HEK293 (cell line): ENCODE measurements around the gene CNN2.

ENCODE experiments used
- GLI4 ChIP-seq: fragments of 450-650 bp; formaldehyde crosslinking; IDR thresholded peaks from 2 replicates; pipeline ENCODE4 v1.5.1; 2016; ENCODE audit warnings: missing biosample characterization, missing genetic modification characterization
- HOXA7 ChIP-seq: sonication (generic); formaldehyde crosslinking; IDR thresholded peaks from 2 replicates; pipeline ENCODE4 v1.8.1; 2022; ENCODE audit warnings: missing genetic modification reagents, borderline replicate concordance
- HOXC10 ChIP-seq: sonication (generic); formaldehyde crosslinking; IDR thresholded peaks from 2 replicates; pipeline ENCODE4 v1.8.1; 2023; ENCODE audit warnings: mild to moderate bottlenecking, missing genetic modification reagents
- MZF1 ChIP-seq: fragments of 450-650 bp; formaldehyde crosslinking; IDR thresholded peaks from 2 replicates; pipeline ENCODE4 v1.5.1; 2017; ENCODE audit warnings: missing biosample characterization, missing genetic modification characterization, borderline replicate concordance
- TCF7L2 ChIP-seq: IDR thresholded peaks from 2 replicates; pipeline ENCODE4 v1.6.1; 2011; ENCODE audit warnings: low read depth, mild to moderate bottlenecking, inconsistent platforms, low read length, moderate library complexity, borderline replicate concordance
- ZBTB17 ChIP-seq: fragments of 450-650 bp; formaldehyde crosslinking; IDR thresholded peaks from 2 replicates; pipeline ENCODE4 v1.5.1; 2016; ENCODE audit warnings: missing biosample characterization, missing genetic modification characterization
- ZBTB48 ChIP-seq: fragments of 450-650 bp; formaldehyde crosslinking; IDR thresholded peaks from 2 replicates; pipeline ENCODE4 v1.5.1; 2016; ENCODE audit warnings: missing biosample characterization, missing genetic modification characterization
- ZNF10 ChIP-seq: fragments of 450-650 bp; formaldehyde crosslinking; IDR thresholded peaks from 2 replicates; pipeline ENCODE4 v1.5.1; 2017; ENCODE audit warnings: missing biosample characterization, missing genetic modification characterization
- ZNF114 ChIP-seq: fragments of 450-650 bp; formaldehyde crosslinking; IDR thresholded peaks from 2 replicates; pipeline ENCODE4 v1.5.0; 2017; ENCODE audit warnings: missing biosample characterization, missing genetic modification characterization
- ZNF174 ChIP-seq: fragments of 450-650 bp; formaldehyde crosslinking; IDR thresholded peaks from 2 replicates; pipeline ENCODE4 v1.5.0; 2017; ENCODE audit warnings: missing biosample characterization, mild to moderate bottlenecking, missing genetic modification characterization
- ZNF350 ChIP-seq: fragments of 450-650 bp; formaldehyde crosslinking; IDR thresholded peaks from 2 replicates; pipeline ENCODE4 v1.5.0; 2017; ENCODE audit warnings: missing biosample characterization, mild to moderate bottlenecking, missing genetic modification characterization
- ZNF514 ChIP-seq: fragments of 450-650 bp; formaldehyde crosslinking; IDR thresholded peaks from 2 replicates; pipeline ENCODE4 v1.5.1; 2016; ENCODE audit warnings: missing biosample characterization, missing genetic modification characterization
- ZNF521 ChIP-seq: fragments of 450-650 bp; formaldehyde crosslinking; IDR thresholded peaks from 2 replicates; pipeline ENCODE4 v1.5.1; 2017; ENCODE audit warnings: missing biosample characterization, mild to moderate bottlenecking, missing genetic modification characterization
- ZNF561 ChIP-seq: fragments of 450-650 bp; IDR thresholded peaks from 2 replicates; pipeline ENCODE4 v1.5.1; 2018; ENCODE audit warnings: missing biosample characterization, missing genetic modification characterization, borderline replicate concordance
- ZNF571 ChIP-seq: fragments of 450-650 bp; formaldehyde crosslinking; IDR thresholded peaks from 2 replicates; pipeline ENCODE4 v1.5.0; 2017; ENCODE audit warnings: missing biosample characterization, missing genetic modification characterization
- ZNF596 ChIP-seq: fragments of 450-650 bp; IDR thresholded peaks from 2 replicates; pipeline ENCODE4 v1.5.0; 2018; ENCODE audit warnings: missing biosample characterization, mild to moderate bottlenecking, missing genetic modification characterization, moderate library complexity
- ZNF624 ChIP-seq: fragments of 450-650 bp; formaldehyde crosslinking; IDR thresholded peaks from 2 replicates; pipeline ENCODE4 v1.5.1; 2017; ENCODE audit warnings: missing biosample characterization, missing genetic modification characterization
- ZNF626 ChIP-seq: fragments of 450-650 bp; sonication (Bioruptor Pico); formaldehyde crosslinking; IDR thresholded peaks from 2 replicates; pipeline ENCODE4 v1.5.1; 2018; ENCODE audit warnings: missing biosample characterization, missing genetic modification characterization, inconsistent platforms
- ZNF830 ChIP-seq: fragments of 450-650 bp; IDR thresholded peaks from 2 replicates; pipeline ENCODE4 v1.5.0; 2018; ENCODE audit warnings: missing biosample characterization, missing genetic modification characterization, low read depth, mild to moderate bottlenecking, moderate library complexity
- ZSCAN16 ChIP-seq: fragments of 450-650 bp; formaldehyde crosslinking; IDR thresholded peaks from 2 replicates; pipeline ENCODE4 v1.5.1; 2016; ENCODE audit warnings: missing biosample characterization, missing genetic modification characterization
- TF ChIP-seq, protein P1 (sequence below): fragments of 450-650 bp; formaldehyde crosslinking; IDR thresholded peaks from 2 replicates; pipeline ENCODE4 v1.5.1; 2016; ENCODE audit warnings: missing biosample characterization, missing genetic modification characterization
- TF ChIP-seq, protein P2 (sequence below): fragments of 450-650 bp; formaldehyde crosslinking; IDR thresholded peaks from 2 replicates; pipeline ENCODE4 v1.5.1; 2016; ENCODE audit warnings: missing biosample characterization, missing genetic modification characterization
- TF ChIP-seq, protein P3 (sequence below): fragments of 450-650 bp; formaldehyde crosslinking; conservative IDR thresholded peaks from 2 replicates; pipeline ENCODE4 v1.5.1; 2016; ENCODE audit warnings: low read depth, missing biosample characterization, missing genetic modification characterization
- TF ChIP-seq, protein P4 (sequence below): fragments of 450-650 bp; formaldehyde crosslinking; IDR thresholded peaks from 2 replicates; pipeline ENCODE4 v1.5.1; 2017; ENCODE audit warnings: missing biosample characterization, mild to moderate bottlenecking, missing genetic modification characterization, moderate library complexity
- TF ChIP-seq, protein P5 (sequence below): fragments of 450-650 bp; formaldehyde crosslinking; IDR thresholded peaks from 2 replicates; pipeline ENCODE4 v1.5.1; 2017; ENCODE audit warnings: missing biosample characterization, missing genetic modification characterization
- TF ChIP-seq, protein P6 (sequence below): fragments of 450-650 bp; formaldehyde crosslinking; IDR thresholded peaks from 2 replicates; pipeline ENCODE4 v1.5.1; 2017; ENCODE audit warnings: missing biosample characterization, missing genetic modification characterization

CNN2 gene

DNA sequence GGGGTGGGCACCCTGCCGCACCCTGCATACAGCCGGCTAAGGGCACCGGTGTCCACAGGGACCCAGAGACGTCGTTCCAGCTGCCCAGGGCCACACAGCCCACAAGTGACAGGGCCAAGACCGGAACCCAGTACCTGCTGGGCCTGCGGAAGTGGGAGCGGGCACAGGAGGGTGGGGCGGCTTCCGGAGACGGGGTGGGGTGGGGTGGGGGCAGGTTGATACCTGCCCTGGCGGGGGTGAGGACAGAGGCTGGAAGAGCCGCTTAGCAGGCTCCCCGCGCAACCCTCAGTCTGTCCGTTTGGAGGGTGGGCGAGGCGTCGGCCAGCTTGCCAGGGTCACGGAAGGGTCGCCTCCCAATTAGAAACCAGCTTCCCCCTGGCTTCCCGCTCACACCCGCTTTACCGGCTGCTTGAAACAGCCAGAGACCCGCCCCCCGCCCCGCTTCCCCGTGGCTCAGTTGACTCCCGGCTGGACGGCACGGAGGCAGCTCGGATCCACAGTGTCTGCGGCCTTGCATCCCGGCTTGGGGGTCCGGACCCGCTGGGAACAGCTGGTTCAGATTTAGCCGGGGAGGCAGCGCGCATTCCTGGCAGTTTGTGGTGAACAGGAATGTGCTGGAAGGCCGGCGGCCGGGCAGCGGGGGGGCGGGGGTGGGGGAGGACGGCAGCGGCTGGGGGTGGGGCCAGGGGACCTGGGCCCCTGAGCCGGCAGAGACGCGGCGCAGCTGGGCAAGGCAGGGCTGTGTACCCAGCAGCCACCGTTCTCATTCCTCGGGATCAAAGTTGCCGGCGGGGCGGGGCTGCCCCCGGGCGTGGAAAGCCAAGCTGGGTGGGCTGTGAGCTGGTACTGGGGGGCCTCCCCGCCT is 1.9 kb downstream of the CNN2 start (continued):
- TF ChIP-seq, protein P1, sequence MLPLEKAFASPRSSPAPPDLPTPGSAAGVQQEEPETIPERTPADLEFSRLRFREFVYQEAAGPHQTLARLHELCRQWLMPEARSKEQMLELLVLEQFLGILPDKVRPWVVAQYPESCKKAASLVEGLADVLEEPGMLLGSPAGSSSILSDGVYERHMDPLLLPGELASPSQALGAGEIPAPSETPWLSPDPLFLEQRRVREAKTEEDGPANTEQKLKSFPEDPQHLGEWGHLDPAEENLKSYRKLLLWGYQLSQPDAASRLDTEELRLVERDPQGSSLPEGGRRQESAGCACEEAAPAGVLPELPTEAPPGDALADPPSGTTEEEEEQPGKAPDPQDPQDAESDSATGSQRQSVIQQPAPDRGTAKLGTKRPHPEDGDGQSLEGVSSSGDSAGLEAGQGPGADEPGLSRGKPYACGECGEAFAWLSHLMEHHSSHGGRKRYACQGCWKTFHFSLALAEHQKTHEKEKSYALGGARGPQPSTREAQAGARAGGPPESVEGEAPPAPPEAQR (tag by site-specific recombination), result no peak
- TF ChIP-seq, protein P2, sequence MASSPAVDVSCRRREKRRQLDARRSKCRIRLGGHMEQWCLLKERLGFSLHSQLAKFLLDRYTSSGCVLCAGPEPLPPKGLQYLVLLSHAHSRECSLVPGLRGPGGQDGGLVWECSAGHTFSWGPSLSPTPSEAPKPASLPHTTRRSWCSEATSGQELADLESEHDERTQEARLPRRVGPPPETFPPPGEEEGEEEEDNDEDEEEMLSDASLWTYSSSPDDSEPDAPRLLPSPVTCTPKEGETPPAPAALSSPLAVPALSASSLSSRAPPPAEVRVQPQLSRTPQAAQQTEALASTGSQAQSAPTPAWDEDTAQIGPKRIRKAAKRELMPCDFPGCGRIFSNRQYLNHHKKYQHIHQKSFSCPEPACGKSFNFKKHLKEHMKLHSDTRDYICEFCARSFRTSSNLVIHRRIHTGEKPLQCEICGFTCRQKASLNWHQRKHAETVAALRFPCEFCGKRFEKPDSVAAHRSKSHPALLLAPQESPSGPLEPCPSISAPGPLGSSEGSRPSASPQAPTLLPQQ, result no peak
- TF ChIP-seq MZF1 (tag by site-specific recombination) (no peak), ZNF624 (no peak), ZNF571 (tag by site-specific recombination) (no peak), ZNF830 (tag by site-specific recombination) (no peak), GLI4 (tag by site-specific recombination) (no peak), ZNF521 (tag by site-specific recombination) (no peak), ZNF114 (tag by site-specific recombination) (no peak), HOXC10 (CRISPR knock-in tag) (no peak), ZNF596 (tag by site-specific recombination) (no peak), ZNF350 (tag by site-specific recombination) (no peak), ZNF174 (tag by site-specific recombination) (no peak), ZBTB17 (tag by site-specific recombination) (no peak), ZNF626 (tag by site-specific recombination) (no peak), ZNF10 (tag by site-specific recombination) (no peak), ZSCAN16 (tag by site-specific recombination) (no peak), ZNF514 (tag by site-specific recombination) (no peak), TCF7L2 (0 out of 2 replicates have a peak, but pooled peaks have one; percentile 43), ZNF561 (tag by site-specific recombination) (0 out of 2 replicates have a peak, but pooled peaks have one; percentile 53), HOXA7 (no peak), ZBTB48 (tag by site-specific recombination) (0 out of 2 replicates have a peak, but pooled peaks have one; percentile 41)
- TF ChIP-seq, protein P3, sequence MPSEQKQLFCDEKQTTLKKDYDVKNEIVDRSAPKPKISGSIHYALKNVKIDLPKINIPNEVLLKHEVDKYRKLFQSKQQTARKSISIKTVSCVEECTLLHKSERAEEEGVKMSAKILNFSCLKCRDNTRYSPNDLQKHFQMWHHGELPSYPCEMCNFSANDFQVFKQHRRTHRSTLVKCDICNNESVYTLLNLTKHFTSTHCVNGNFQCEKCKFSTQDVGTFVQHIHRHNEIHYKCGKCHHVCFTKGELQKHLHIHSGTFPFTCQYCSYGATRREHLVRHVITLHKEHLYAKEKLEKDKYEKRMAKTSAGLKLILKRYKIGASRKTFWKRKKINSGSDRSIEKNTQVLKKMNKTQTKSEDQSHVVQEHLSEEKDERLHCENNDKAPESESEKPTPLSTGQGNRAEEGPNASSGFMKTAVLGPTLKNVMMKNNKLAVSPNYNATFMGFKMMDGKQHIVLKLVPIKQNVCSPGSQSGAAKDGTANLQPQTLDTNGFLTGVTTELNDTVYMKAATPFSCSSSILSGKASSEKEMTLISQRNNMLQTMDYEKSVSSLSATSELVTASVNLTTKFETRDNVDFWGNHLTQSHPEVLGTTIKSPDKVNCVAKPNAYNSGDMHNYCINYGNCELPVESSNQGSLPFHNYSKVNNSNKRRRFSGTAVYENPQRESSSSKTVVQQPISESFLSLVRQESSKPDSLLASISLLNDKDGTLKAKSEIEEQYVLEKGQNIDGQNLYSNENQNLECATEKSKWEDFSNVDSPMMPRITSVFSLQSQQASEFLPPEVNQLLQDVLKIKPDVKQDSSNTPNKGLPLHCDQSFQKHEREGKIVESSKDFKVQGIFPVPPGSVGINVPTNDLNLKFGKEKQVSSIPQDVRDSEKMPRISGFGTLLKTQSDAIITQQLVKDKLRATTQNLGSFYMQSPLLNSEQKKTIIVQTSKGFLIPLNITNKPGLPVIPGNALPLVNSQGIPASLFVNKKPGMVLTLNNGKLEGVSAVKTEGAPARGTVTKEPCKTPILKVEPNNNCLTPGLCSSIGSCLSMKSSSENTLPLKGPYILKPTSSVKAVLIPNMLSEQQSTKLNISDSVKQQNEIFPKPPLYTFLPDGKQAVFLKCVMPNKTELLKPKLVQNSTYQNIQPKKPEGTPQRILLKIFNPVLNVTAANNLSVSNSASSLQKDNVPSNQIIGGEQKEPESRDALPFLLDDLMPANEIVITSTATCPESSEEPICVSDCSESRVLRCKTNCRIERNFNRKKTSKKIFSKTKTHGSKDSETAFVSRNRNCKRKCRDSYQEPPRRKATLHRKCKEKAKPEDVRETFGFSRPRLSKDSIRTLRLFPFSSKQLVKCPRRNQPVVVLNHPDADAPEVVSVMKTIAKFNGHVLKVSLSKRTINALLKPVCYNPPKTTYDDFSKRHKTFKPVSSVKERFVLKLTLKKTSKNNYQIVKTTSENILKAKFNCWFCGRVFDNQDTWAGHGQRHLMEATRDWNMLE (tag by site-specific recombination), result no peak
- TF ChIP-seq, protein P4, sequence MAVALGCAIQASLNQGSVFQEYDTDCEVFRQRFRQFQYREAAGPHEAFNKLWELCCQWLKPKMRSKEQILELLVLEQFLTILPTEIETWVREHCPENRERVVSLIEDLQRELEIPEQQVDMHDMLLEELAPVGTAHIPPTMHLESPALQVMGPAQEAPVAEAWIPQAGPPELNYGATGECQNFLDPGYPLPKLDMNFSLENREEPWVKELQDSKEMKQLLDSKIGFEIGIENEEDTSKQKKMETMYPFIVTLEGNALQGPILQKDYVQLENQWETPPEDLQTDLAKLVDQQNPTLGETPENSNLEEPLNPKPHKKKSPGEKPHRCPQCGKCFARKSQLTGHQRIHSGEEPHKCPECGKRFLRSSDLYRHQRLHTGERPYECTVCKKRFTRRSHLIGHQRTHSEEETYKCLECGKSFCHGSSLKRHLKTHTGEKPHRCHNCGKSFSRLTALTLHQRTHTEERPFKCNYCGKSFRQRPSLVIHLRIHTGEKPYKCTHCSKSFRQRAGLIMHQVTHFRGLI (tag by site-specific recombination), result no peak
- TF ChIP-seq, protein P5, sequence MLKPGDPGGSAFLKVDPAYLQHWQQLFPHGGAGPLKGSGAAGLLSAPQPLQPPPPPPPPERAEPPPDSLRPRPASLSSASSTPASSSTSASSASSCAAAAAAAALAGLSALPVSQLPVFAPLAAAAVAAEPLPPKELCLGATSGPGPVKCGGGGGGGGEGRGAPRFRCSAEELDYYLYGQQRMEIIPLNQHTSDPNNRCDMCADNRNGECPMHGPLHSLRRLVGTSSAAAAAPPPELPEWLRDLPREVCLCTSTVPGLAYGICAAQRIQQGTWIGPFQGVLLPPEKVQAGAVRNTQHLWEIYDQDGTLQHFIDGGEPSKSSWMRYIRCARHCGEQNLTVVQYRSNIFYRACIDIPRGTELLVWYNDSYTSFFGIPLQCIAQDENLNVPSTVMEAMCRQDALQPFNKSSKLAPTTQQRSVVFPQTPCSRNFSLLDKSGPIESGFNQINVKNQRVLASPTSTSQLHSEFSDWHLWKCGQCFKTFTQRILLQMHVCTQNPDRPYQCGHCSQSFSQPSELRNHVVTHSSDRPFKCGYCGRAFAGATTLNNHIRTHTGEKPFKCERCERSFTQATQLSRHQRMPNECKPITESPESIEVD (tag by site-specific recombination), result no peak
- TF ChIP-seq, protein P6, sequence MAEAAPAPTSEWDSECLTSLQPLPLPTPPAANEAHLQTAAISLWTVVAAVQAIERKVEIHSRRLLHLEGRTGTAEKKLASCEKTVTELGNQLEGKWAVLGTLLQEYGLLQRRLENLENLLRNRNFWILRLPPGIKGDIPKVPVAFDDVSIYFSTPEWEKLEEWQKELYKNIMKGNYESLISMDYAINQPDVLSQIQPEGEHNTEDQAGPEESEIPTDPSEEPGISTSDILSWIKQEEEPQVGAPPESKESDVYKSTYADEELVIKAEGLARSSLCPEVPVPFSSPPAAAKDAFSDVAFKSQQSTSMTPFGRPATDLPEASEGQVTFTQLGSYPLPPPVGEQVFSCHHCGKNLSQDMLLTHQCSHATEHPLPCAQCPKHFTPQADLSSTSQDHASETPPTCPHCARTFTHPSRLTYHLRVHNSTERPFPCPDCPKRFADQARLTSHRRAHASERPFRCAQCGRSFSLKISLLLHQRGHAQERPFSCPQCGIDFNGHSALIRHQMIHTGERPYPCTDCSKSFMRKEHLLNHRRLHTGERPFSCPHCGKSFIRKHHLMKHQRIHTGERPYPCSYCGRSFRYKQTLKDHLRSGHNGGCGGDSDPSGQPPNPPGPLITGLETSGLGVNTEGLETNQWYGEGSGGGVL, result 0 out of 2 replicates have a peak, but pooled peaks have one; percentile 21
